ENCODE results near the gene PRG2.

DNA sequence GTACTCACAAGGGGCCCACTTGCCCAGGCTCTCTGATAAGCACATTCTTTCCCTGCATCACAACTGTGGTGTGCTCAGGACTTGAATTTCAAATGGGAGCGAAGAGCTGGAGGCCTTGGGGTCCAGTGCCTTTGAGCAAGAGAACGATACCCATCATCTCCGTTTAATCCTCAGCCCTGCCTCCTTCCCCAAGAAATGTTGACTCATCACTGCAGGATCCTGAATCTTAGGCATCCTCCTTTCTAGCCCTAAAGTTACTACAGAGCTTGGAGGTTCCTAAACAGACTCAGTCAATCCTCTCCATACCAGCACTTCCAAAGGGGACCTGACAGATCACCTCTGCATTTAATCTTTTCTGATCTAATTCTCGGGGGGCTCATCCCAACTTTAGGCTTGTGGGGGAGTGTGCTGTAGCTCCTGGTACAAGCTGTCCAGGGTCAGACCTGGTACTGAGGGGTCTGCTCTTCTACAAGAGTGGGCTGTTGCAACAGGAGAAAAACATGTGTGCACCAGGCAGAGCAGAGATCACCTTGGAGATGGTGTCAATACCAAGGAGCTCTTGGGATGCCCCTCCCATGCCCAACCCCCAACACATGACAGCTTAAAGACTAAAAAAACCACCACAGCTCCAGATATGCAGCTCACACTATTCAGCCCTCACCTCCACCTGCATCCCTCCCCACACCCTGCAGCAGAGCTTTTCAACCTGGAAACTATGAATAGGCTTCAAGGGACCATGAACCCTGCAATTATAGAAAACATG, 3.9 kb upstream of the PRG2 start:
- TF ChIP-seq KMT2B (CRISPR knock-in tag; IDR thresholded peaks at IDR 0.05): no peak
- TF ChIP-seq PAF1 (CRISPR knock-in tag; IDR thresholded peaks at IDR 0.05): no peak
- no peak for TF ChIP-seq ZFP37 (CRISPR knock-in tag; IDR thresholded peaks at IDR 0.05; ENCODE audit: borderline replicate concordance)
- no peak for TF ChIP-seq ZBTB7B (CRISPR knock-in tag; IDR thresholded peaks at IDR 0.05)
- TF ChIP-seq HNRNPL (IDR thresholded peaks at IDR 0.05; ENCODE audit: low read depth, low read length): no peak
- TF ChIP-seq MYC (CRISPR knock-in tag; IDR thresholded peaks at IDR 0.05; ENCODE audit: borderline replicate concordance): no peak
- no peak for TF ChIP-seq RBFOX2 (IDR thresholded peaks at IDR 0.05; ENCODE audit: low read depth, low read length)
- no peak for TF ChIP-seq RARA (CRISPR knock-in tag; IDR thresholded peaks at IDR 0.05)
- no peak for TF ChIP-seq ZSCAN31 (CRISPR knock-in tag; IDR thresholded peaks at IDR 0.05; ENCODE audit: low read depth)
- TF ChIP-seq, protein P1, sequence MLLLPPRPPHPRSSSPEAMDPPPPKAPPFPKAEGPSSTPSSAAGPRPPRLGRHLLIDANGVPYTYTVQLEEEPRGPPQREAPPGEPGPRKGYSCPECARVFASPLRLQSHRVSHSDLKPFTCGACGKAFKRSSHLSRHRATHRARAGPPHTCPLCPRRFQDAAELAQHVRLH (CRISPR knock-in tag; IDR thresholded peaks at IDR 0.05; ENCODE audit: borderline replicate concordance, low read depth): no peak
- no peak for TF ChIP-seq ZNF143 (CRISPR knock-in tag; IDR thresholded peaks at IDR 0.05)
